Stomach smooth muscle (tissue), 2 donors: ENCODE results near the gene SLC6A18.

ENCODE experiments used
- H3K27ac ChIP-seq: one replicate; pipeline ENCODE4 v1.7.0; 2013; ENCODE audit warnings: mild to moderate bottlenecking, low read length, inconsistent platforms
- H3K27me3 ChIP-seq, 2 donors: one replicate each; pipeline ENCODE4 v1.7.0; 2013; ENCODE audit warnings: low read length in 2 of 2; ENCODE audit not compliant: insufficient read depth in 2 of 2, control insufficient read depth in 1 of 2
- H3K36me3 ChIP-seq, 2 donors: one replicate each; pipeline ENCODE4 v1.7.0; 2013; ENCODE audit warnings: low read length in 2 of 2; ENCODE audit not compliant: control insufficient read depth in 2 of 2, insufficient read depth in 2 of 2
- H3K4me1 ChIP-seq: one replicate; pipeline ENCODE4 v1.7.0; 2013; ENCODE audit warnings: low read length; ENCODE audit not compliant: control insufficient read depth, insufficient read depth
- H3K4me3 ChIP-seq, 2 donors: one replicate each; pipeline ENCODE4 v1.7.0; 2013; ENCODE audit warnings: low read length in 2 of 2
- H3K9ac ChIP-seq, 2 donors: one replicate each; pipeline ENCODE4 v1.7.0; 2013; ENCODE audit warnings: low read length in 2 of 2, mild to moderate bottlenecking in 1 of 2
- H3K9me3 ChIP-seq, 2 donors: one replicate each; pipeline ENCODE4 v1.7.0; 2013; ENCODE audit warnings: low read length in 2 of 2; ENCODE audit not compliant: control insufficient read depth in 2 of 2
- donor health status: healthy.
- donor health status: Pancreatic carcinoma.

SLC6A18 gene

DNA sequence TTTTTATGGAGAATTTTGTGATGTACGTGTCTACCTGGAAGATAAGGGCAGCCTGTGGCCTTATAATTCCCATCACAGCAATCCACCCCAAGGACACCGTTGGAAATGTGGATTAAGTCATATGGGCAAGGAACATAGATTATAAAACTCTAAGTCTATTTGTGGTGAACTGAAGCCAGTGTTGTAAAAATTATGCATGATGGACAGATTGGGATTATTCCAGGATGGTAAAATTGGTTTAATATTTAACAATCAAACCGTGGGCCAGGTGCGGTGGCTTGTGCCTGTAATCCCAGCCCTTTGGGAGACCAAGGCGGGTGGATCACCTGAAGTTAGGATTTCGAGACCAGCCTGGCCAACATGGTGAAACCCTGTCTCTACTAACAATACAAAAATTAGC lies 36.7 kb upstream of the SLC6A18 start:
- Histone ChIP-seq H3K27ac (no peak overlapping the region), H3K4me3 (no peak overlapping the region), H3K4me1 (no peaks in the 10 kb centered on the region), H3K9me3 (no peaks in the 10 kb centered on the region), H3K36me3 (no peaks in the 10 kb centered on the region), H3K27me3 (peaks cover 12 to 13% of the 10 kb centered on the region in 2 donors), H3K9ac (no peak overlapping the region)

- Histone ChIP-seq H3K4me3 (no peak overlapping the region), H3K9ac (no peak overlapping the region), H3K27ac (no peak overlapping the region), H3K9me3 (no peaks in the 10 kb centered on the region), H3K4me1 (no peaks in the 10 kb centered on the region), H3K36me3 (no peaks in the 10 kb centered on the region), H3K27me3 (peaks cover 12 to 13% of the 10 kb centered on the region in 2 donors)
Observed at GRCh38 chr5:1189269-1189668, 35.9 kb upstream of the SLC6A18 start.

- Histone ChIP-seq H3K4me1 (no peaks in the 10 kb centered on the region), H3K27me3 (peaks cover 15 to 20% of the 10 kb centered on the region in 2 donors), H3K9me3 (peaks cover 0 to 4% of the 10 kb centered on the region in 2 donors), H3K27ac (no peak overlapping the region), H3K9ac (no peak overlapping the region), H3K36me3 (no peaks in the 10 kb centered on the region), H3K4me3 (no peak overlapping the region)
Observed at GRCh38 chr5:1190278-1190677, 34.9 kb upstream of the SLC6A18 start.

- H3K4me1 ChIP-seq: no peaks in the 10 kb centered on the region
- no peak overlapping the region for H3K27ac ChIP-seq
- H3K9me3 ChIP-seq: peaks cover 0 to 4% of the 10 kb centered on the region in 2 donors
- H3K36me3 ChIP-seq: no peaks in the 10 kb centered on the region
- peaks cover 17 to 23% of the 10 kb centered on the region in 2 donors for H3K27me3 ChIP-seq
- no peak overlapping the region for H3K9ac ChIP-seq
- H3K4me3 ChIP-seq: no peak overlapping the region
Observed at GRCh38 chr5:1190837-1191239, 34.3 kb upstream of the SLC6A18 start.

GRCh38 chr5:1192971-1193590 lies 32.1 kb upstream of the SLC6A18 start:
- Histone ChIP-seq H3K27me3 (peaks cover 28 to 30% of the 10 kb centered on the region in 2 donors), H3K36me3 (no peaks in the 10 kb centered on the region), H3K9ac (no peak overlapping the region)

GRCh38 chr5:1193591-1193985 lies 31.6 kb upstream of the SLC6A18 start:
- Histone ChIP-seq H3K27ac (no peak overlapping the region), H3K9me3 (peaks cover 0 to 4% of the 10 kb centered on the region in 2 donors), H3K9ac (no peak overlapping the region), H3K4me3 (no peak overlapping the region), H3K4me1 (no peaks in the 10 kb centered on the region), H3K36me3 (no peaks in the 10 kb centered on the region), H3K27me3 (peaks cover 30 to 31% of the 10 kb centered on the region in 2 donors)

More at GRCh38 chr5:1192971-1193590, 32.1 kb upstream of the SLC6A18 start:
- Histone ChIP-seq H3K4me3 (no peak overlapping the region), H3K27ac (no peak overlapping the region), H3K4me1 (no peaks in the 10 kb centered on the region), H3K9me3 (peaks cover 0 to 4% of the 10 kb centered on the region in 2 donors)

DNA sequence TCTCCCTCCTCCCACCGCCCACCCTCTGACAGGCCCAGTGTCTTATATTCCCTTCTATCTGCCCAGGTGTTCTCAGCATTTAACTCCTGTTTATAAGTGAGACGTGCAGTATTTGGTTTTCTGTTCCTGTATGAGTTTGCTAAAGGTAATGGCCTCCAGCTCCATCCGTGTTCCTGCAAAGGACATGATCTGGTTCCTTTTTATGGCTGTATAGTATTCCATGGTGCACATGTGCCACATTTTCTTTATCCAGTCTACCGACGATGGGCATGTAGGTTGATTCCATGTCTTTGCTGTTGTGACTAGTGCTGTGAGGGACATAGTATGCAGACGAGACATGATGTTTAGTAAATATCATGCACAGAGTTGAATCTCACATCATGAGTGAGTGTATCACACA lies 30.8 kb upstream of the SLC6A18 start:
- Histone ChIP-seq H3K36me3 (no peaks in the 10 kb centered on the region), H3K9ac (no peak overlapping the region), H3K27ac (no peak overlapping the region), H3K4me3 (no peak overlapping the region), H3K9me3 (peaks cover 0 to 4% of the 10 kb centered on the region in 2 donors), H3K4me1 (no peaks in the 10 kb centered on the region), H3K27me3 (peaks cover 26 to 28% of the 10 kb centered on the region in 2 donors)

DNA sequence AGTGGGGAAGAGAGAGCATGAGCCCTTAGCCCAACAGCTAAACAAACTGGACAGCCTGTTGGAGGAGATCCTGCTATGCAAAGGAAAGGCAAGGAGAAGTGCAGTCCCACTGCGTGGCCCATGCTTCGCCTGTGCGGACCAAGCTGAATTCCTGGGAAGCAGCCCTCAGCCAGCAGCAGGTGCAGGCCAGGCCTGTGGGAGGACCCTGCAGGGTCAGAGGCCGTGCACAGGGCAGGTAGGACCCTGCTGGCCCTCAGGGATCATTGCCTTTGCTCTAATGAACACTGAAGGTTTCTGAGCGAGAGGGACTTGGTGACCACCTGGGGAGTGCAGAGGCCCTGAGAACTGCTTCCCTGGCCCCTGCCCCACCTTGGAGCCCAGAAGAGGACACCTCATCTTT lies 29.7 kb upstream of the SLC6A18 start:
- H3K4me3 ChIP-seq: no peak overlapping the region
- H3K9me3 ChIP-seq: peaks cover 0 to 4% of the 10 kb centered on the region in 2 donors
- H3K4me1 ChIP-seq: no peaks in the 10 kb centered on the region
- H3K36me3 ChIP-seq: no peaks in the 10 kb centered on the region
- H3K27ac ChIP-seq: no peak overlapping the region
- H3K27me3 ChIP-seq: peaks cover 26 to 28% of the 10 kb centered on the region in 2 donors
- no peak overlapping the region for H3K9ac ChIP-seq

- Histone ChIP-seq H3K27ac (no peak overlapping the region), H3K36me3 (no peaks in the 10 kb centered on the region), H3K9ac (no peak overlapping the region), H3K9me3 (peaks cover 0 to 4% of the 10 kb centered on the region in 2 donors), H3K27me3 (peaks cover 23 to 27% of the 10 kb centered on the region in 2 donors), H3K4me1 (no peaks in the 10 kb centered on the region), H3K4me3 (no peak overlapping the region)
Observed at GRCh38 chr5:1195916-1196315, 29.3 kb upstream of the SLC6A18 start.

DNA sequence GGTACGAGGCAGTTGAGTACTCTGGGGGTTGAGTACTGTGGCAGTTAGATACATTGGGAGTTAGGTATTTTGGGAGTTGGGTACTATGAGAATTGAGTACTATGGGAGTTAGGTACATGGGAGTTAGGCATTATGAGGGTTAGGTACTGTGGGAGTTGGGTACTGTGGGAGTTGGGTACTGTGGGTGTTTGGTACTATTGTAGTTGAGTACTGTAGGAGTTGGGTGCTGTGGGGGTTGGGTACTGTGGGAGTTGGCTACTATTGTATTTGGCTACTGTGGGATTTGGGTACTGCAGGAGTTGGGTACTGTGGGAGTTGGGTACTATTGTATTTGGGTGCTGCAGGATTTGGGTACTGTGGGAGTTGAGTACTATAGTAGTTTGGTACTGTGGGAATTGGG lies 28.6 kb upstream of the SLC6A18 start:
- Histone ChIP-seq H3K27me3 (peaks cover 22 to 29% of the 10 kb centered on the region in 2 donors), H3K36me3 (no peaks in the 10 kb centered on the region)

GRCh38 chr5:1197876-1198666 lies 27.1 kb upstream of the SLC6A18 start:
- H3K4me3 ChIP-seq: no peak overlapping the region
- H3K4me1 ChIP-seq: no peaks in the 10 kb centered on the region
- H3K36me3 ChIP-seq: no peaks in the 10 kb centered on the region
- no peak overlapping the region for H3K9ac ChIP-seq
- no peak overlapping the region for H3K27ac ChIP-seq
- peaks cover 22 to 27% of the 10 kb centered on the region in 2 donors for H3K27me3 ChIP-seq
- H3K9me3 ChIP-seq: peaks cover 0 to 4% of the 10 kb centered on the region in 2 donors

More for the DNA sequence above, 28.6 kb upstream of the SLC6A18 start:
- Histone ChIP-seq H3K27ac (no peak overlapping the region), H3K4me1 (no peaks in the 10 kb centered on the region), H3K4me3 (no peak overlapping the region), H3K9me3 (peaks cover 0 to 4% of the 10 kb centered on the region in 2 donors), H3K9ac (no peak overlapping the region)
